ENCODE data around the gene ZNF681. TPM values are rescaled to one million over a fixed set of nuclear protein-coding genes. Genes with fewer than 3 reads are reported as not detected.
"Not testable (repeated sequence)": the region's sequence is repeated elsewhere in the genome, so short reads cannot be mapped to it uniquely, and the experiment has no call there.

The ZNF681 gene
- total RNA-seq, 1 experiment from 2014 or later: 1.2 TPM

GRCh38 chr19:23762548-23762883, 3.8 kb upstream of the ZNF681 start:
- Histone ChIP-seq H3K4me1 (no peaks in the 10 kb centered on the region), H3K4me3 (ENCODE audit: low read depth, low read length) (no peak overlapping the region), H3K9me3 (0 out of 2 replicates have a peak, but pooled peaks cover 2% of the 10 kb centered on the region), H3K36me3 (ENCODE audit: control insufficient read depth, insufficient read depth, low read length) (no peaks in the 10 kb centered on the region), H3K27me3 (replicated peaks; ENCODE audit: control insufficient read depth, insufficient read depth, low read length) (no peaks in the 10 kb centered on the region)
- no peak overlapping the region for H3K27ac Mint-ChIP-seq (ENCODE audit: unreplicated experiment)
- ChIA-PET POLR2A (no interaction called here), CTCF (no interaction called here)
- H3K4me1 Mint-ChIP-seq (ENCODE audit: low read depth, unreplicated experiment): no peaks in the 10 kb centered on the region
- TF ChIP-seq CTCF (IDR thresholded peaks at IDR 0.05; ENCODE audit: insufficient read depth in 1 of 2, low read depth in 1 of 2, low read length in 1 of 2, severe bottlenecking in 1 of 2, unreplicated experiment in 1 of 2): no peak
- H3K4me3 Mint-ChIP-seq (ENCODE audit: unreplicated experiment): peak overlapping the region; percentile 60
- no peaks in the 10 kb centered on the region for H3K36me3 Mint-ChIP-seq (ENCODE audit: insufficient read depth, unreplicated experiment)
- H3K27me3 Mint-ChIP-seq (ENCODE audit: insufficient read depth, unreplicated experiment): no peaks in the 10 kb centered on the region
- intact Hi-C loops (cut with micrococcal nuclease; ENCODE audit: unreplicated experiment): no loop called here
- no peaks in the 10 kb centered on the region for H3K9me3 Mint-ChIP-seq (ENCODE audit: unreplicated experiment)
- no peak for DNase-seq
- no TSS peak for BruUV-seq (replicated peaks)

GRCh38 chr19:23760326-23760725, 1.6 kb upstream of the ZNF681 start:
- peaks cover 10% of the 10 kb centered on the region for H3K9me3 Mint-ChIP-seq (ENCODE audit: unreplicated experiment)
- H3K27me3 ChIP-seq (replicated peaks; ENCODE audit: control insufficient read depth, insufficient read depth, low read length); BruUV-seq (replicated peaks); H3K4me3 ChIP-seq (ENCODE audit: low read depth, low read length); intact Hi-C loops (cut with micrococcal nuclease; ENCODE audit: unreplicated experiment); H3K36me3 Mint-ChIP-seq (ENCODE audit: insufficient read depth, unreplicated experiment); H3K27ac Mint-ChIP-seq (ENCODE audit: unreplicated experiment); CTCF ChIA-PET; H3K4me3 Mint-ChIP-seq (ENCODE audit: unreplicated experiment); POLR2A ChIA-PET; H3K27me3 Mint-ChIP-seq (ENCODE audit: insufficient read depth, unreplicated experiment); DNase-seq; H3K36me3 ChIP-seq (ENCODE audit: control insufficient read depth, insufficient read depth, low read length); H3K4me1 Mint-ChIP-seq (ENCODE audit: low read depth, unreplicated experiment); H3K4me1 ChIP-seq; H3K9me3 ChIP-seq: not testable (repeated sequence)

DNA sequence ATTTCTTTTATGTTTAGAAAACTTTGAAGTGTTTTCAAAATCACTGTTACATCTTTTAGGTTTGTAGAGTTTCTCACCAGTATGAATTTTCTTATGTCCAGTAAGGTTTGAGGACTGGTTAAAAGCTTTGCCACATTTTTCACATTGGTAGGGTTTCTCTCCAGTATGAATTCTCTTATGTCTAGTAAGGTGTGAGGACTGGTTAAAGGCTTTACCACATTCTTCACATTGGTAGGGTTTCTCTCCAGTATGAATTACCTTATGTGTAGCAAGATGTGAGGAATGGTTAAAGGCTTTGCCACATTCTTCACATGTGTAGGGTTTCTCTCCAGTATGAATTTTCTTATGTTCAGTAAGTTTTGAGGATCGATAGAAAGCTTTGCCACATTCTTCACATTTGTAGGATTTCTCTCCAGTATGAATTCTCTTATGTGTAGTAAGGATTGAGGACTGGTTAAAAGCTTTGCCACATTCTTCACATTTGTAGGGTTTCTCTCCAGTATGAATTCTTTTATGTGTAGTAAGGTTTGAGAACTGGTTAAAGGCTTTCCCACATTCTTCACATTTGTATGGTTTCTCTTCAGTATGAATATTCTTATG, 15.0 kb downstream of the ZNF681 start:
- H3K27me3 ChIP-seq (replicated peaks; ENCODE audit: control insufficient read depth, insufficient read depth, low read length); CTCF ChIA-PET; H3K4me3 ChIP-seq (ENCODE audit: low read depth, low read length); H3K27ac Mint-ChIP-seq (ENCODE audit: unreplicated experiment); H3K9me3 ChIP-seq; POLR2A ChIA-PET; DNase-seq; H3K27me3 Mint-ChIP-seq (ENCODE audit: insufficient read depth, unreplicated experiment); H3K4me3 Mint-ChIP-seq (ENCODE audit: unreplicated experiment); BruUV-seq (replicated peaks); H3K4me1 ChIP-seq; H3K36me3 ChIP-seq (ENCODE audit: control insufficient read depth, insufficient read depth, low read length); H3K4me1 Mint-ChIP-seq (ENCODE audit: low read depth, unreplicated experiment); intact Hi-C loops (cut with micrococcal nuclease; ENCODE audit: unreplicated experiment): not testable (repeated sequence)
- Mint-ChIP-seq H3K9me3 (ENCODE audit: unreplicated experiment) (peaks cover 18% of the 10 kb centered on the region), H3K36me3 (ENCODE audit: insufficient read depth, unreplicated experiment) (peaks cover 12% of the 10 kb centered on the region)

DNA sequence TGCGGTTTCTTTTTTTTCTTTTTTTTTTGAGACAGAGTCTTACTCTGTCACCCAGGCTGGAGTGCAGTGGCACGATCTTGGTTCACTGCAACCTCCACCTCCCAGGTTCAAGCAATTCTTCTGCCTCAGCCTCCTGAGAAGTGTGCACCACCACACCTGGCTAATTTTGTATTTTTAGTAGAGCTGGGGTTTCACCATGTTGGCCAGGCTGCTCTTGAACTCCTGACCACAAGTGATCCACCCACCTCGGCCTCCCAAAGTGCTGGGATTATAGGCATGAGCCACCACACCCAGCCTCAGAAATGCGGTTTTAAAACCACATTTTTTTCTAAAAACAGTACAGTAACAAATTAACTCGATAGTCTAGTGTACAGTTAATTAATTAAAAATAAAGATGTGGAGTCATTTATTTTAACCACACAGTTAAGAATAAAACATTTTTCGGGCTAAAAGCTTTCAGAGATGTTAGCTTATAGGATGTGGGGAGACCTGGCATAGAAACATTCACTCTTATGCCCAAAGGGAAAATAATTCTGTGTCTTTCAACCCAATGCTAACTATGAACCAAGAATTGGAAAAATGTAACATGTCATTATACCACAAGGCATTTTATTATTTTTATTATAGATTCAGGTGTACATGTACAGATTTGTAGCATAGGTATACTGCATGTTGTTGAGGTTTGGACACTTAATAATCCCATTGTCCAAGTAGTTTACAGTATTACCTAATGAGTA, 27.8 kb downstream of the ZNF681 start:
- H3K4me3 ChIP-seq (ENCODE audit: low read depth, low read length); H3K4me1 Mint-ChIP-seq (ENCODE audit: low read depth, unreplicated experiment); intact Hi-C loops (cut with micrococcal nuclease; ENCODE audit: unreplicated experiment); H3K36me3 Mint-ChIP-seq (ENCODE audit: insufficient read depth, unreplicated experiment); H3K4me3 Mint-ChIP-seq (ENCODE audit: unreplicated experiment); CTCF ChIA-PET; H3K27me3 ChIP-seq (replicated peaks; ENCODE audit: control insufficient read depth, insufficient read depth, low read length); H3K9me3 Mint-ChIP-seq (ENCODE audit: unreplicated experiment); POLR2A ChIA-PET; H3K4me1 ChIP-seq; H3K9me3 ChIP-seq; H3K27ac Mint-ChIP-seq (ENCODE audit: unreplicated experiment); H3K27me3 Mint-ChIP-seq (ENCODE audit: insufficient read depth, unreplicated experiment); H3K36me3 ChIP-seq (ENCODE audit: control insufficient read depth, insufficient read depth, low read length); DNase-seq; BruUV-seq (replicated peaks): not testable (repeated sequence)

GRCh38 chr19:23724161-23724560, 34.5 kb downstream of the ZNF681 start:
- H3K9me3 ChIP-seq; BruUV-seq (replicated peaks); H3K4me1 Mint-ChIP-seq (ENCODE audit: low read depth, unreplicated experiment); H3K27me3 Mint-ChIP-seq (ENCODE audit: insufficient read depth, unreplicated experiment); CTCF ChIA-PET; H3K36me3 Mint-ChIP-seq (ENCODE audit: insufficient read depth, unreplicated experiment); H3K27ac Mint-ChIP-seq (ENCODE audit: unreplicated experiment); H3K4me3 ChIP-seq (ENCODE audit: low read depth, low read length); POLR2A ChIA-PET; H3K36me3 ChIP-seq (ENCODE audit: control insufficient read depth, insufficient read depth, low read length); intact Hi-C loops (cut with micrococcal nuclease; ENCODE audit: unreplicated experiment); H3K4me1 ChIP-seq; H3K9me3 Mint-ChIP-seq (ENCODE audit: unreplicated experiment); H3K27me3 ChIP-seq (replicated peaks; ENCODE audit: control insufficient read depth, insufficient read depth, low read length): not testable (repeated sequence)
- DNase-seq: peak; percentile 3 to 37
- H3K4me3 Mint-ChIP-seq (ENCODE audit: unreplicated experiment): peak overlapping the region; percentile 17
